ENCODE measurements around the gene PIGN. TPM values are rescaled to one million over a fixed set of nuclear protein-coding genes. Genes with fewer than 3 reads are reported as not detected.
A peak's percentile ranks its signal among the peaks of the same experiment; 100 is the strongest.

The PIGN gene, protein sequence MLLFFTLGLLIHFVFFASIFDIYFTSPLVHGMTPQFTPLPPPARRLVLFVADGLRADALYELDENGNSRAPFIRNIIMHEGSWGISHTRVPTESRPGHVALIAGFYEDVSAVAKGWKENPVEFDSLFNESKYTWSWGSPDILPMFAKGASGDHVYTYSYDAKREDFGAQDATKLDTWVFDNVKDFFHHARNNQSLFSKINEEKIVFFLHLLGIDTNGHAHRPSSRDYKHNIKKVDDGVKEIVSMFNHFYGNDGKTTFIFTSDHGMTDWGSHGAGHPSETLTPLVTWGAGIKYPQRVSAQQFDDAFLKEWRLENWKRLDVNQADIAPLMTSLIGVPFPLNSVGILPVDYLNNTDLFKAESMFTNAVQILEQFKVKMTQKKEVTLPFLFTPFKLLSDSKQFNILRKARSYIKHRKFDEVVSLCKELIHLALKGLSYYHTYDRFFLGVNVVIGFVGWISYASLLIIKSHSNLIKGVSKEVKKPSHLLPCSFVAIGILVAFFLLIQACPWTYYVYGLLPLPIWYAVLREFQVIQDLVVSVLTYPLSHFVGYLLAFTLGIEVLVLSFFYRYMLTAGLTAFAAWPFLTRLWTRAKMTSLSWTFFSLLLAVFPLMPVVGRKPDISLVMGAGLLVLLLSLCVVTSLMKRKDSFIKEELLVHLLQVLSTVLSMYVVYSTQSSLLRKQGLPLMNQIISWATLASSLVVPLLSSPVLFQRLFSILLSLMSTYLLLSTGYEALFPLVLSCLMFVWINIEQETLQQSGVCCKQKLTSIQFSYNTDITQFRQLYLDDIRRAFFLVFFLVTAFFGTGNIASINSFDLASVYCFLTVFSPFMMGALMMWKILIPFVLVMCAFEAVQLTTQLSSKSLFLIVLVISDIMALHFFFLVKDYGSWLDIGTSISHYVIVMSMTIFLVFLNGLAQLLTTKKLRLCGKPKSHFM
- total RNA-seq (2014; rRNA removed; shearing (Covaris generic)), result 32.9 TPM in 2 replicates
- 14.5 and 19.4 TPM in 2 replicates for polyA plus RNA-seq (2015; cell fraction: cytosol; rRNA removed)
- polyA plus RNA-seq (2015; cell fraction: nucleus; rRNA removed), result 13.7 and 18.1 TPM in 2 replicates

DNA sequence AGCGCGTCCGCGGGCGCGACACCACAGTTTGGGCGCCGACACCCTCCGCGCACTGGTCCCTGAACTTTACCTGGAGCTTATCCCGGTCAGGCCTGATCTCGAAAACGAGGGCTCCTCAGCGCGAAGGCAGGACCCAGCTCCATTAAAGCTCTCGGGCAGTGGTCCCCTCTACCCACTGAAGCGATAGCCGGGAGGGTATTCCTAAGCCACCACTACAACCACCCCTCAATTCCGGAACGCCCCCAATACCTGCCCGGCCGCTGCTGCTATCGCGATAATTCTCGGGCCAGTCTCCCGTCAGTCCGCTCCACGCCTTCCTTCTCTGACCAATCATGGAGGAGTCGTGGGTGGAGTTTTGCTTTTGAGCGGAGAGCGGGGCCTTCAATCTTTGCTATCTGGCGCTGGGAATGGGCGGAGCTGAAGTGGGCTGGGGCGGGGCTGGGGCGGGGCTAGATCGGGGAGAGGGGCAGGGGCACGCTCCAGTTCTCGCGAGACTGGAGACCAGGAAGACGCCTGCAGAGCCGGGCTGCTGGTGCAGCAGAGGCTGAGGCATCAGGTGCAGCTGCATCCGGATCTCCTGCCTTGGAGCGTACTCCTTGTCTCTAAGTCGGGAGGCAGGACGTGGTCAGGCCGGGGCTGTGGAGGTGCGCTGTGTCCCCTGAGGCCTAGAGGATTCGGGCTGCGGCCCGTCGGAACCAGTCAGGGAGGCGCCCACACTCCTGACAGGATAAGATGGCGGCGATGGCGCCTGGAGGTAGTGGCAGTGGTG lies at the start of gene PIGN, which contains the start of gene RELCH:
TSS of gene PIGN (minus strand) at position 283 of the 769 bp plus-strand sequence. CDS start 25,703 bp downstream, outside the sequence.
TSS of gene RELCH (plus strand) at position 482 of the 769 bp plus-strand sequence. CDS start at position 733, 251 bp downstream.
- peak; percentile 98 for DNase-seq (ENCODE audit: low read depth, low spot score)
- in situ Hi-C loops (cut with HindIII; ENCODE audit: low pct_unique_long_range_greater_than_20kb, low sequenced_read_pairs), result no loop called here

- no peak for DNase-seq (ENCODE audit: low read depth, low spot score)
- in situ Hi-C loops (cut with HindIII; ENCODE audit: low pct_unique_long_range_greater_than_20kb, low sequenced_read_pairs), result no loop called here
These were observed 49.4 kb upstream of the PIGN start for GRCh38 chr18:62236252-62236651.

GRCh38 chr18:62226047-62226446 lies 39.2 kb upstream of the PIGN start:
- DNase-seq (ENCODE audit: low read depth, low spot score), result no peak
- in situ Hi-C loops (cut with HindIII; ENCODE audit: low pct_unique_long_range_greater_than_20kb, low sequenced_read_pairs), result no loop called here

DNA sequence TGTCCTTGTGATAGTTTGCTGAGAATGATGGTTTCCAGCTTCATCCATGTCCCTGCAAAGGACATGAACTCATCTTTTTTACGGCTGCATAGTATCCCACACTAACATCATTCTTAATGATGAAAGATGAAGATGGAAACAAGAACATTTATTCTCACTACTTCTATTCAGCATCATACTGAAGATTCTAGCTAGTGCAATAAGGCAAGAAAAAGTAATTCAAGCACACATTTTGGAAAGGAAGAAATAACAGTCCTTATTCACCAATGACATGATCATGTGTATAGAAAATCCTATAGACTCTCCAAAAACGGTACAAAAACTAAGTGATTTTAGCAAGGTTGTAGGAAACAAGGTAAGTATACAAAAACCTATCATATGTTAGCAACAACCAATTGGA lies 37.4 kb upstream of the PIGN start:
- DNase-seq (ENCODE audit: low read depth, low spot score), result no peak
- in situ Hi-C loops (cut with HindIII; ENCODE audit: low pct_unique_long_range_greater_than_20kb, low sequenced_read_pairs), result no loop called here

- in situ Hi-C loops (cut with HindIII; ENCODE audit: low pct_unique_long_range_greater_than_20kb, low sequenced_read_pairs), result no loop called here
These were observed 27.9 kb upstream of the PIGN start for GRCh38 chr18:62214790-62215189.

GRCh38 chr18:62211325-62211828 lies 24.5 kb upstream of the PIGN start:
- DNase-seq (ENCODE audit: low read depth, low spot score), result no peak
- in situ Hi-C loops (cut with HindIII; ENCODE audit: low pct_unique_long_range_greater_than_20kb, low sequenced_read_pairs), result no loop called here

More at GRCh38 chr18:62214790-62215189, 27.9 kb upstream of the PIGN start:
- no peak for DNase-seq (ENCODE audit: low read depth, low spot score)

DNA sequence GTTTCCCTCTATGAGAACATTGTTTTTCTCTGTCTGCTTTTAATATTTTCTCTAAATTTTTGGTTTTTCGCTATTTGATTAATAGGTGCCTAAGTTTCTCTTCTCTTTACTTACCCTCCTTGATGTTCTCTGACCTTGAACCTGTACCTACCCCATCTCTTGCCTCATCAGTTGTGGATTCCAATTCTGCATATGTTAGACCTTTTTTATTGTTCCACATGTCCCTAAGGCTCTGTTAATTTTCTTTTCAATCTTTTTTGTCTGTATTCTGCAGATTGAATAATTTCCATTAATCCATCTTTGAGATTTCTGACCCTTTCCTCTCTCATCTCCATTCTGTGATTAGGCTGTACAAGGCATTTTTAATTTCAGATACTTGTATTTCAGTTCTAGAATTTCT lies 23.3 kb upstream of the PIGN start:
- DNase-seq (ENCODE audit: low read depth, low spot score), result no peak
- in situ Hi-C loops (cut with HindIII; ENCODE audit: low pct_unique_long_range_greater_than_20kb, low sequenced_read_pairs), result no loop called here

GRCh38 chr18:62209046-62209445 lies 22.2 kb upstream of the PIGN start:
- in situ Hi-C loops (cut with HindIII; ENCODE audit: low pct_unique_long_range_greater_than_20kb, low sequenced_read_pairs), result no loop called here
- DNase-seq (ENCODE audit: low read depth, low spot score), result no peak

GRCh38 chr18:62206593-62206992 lies 19.7 kb upstream of the PIGN start:
- in situ Hi-C loops (cut with HindIII; ENCODE audit: low pct_unique_long_range_greater_than_20kb, low sequenced_read_pairs), result no loop called here
- DNase-seq (ENCODE audit: low read depth, low spot score), result no peak

DNA sequence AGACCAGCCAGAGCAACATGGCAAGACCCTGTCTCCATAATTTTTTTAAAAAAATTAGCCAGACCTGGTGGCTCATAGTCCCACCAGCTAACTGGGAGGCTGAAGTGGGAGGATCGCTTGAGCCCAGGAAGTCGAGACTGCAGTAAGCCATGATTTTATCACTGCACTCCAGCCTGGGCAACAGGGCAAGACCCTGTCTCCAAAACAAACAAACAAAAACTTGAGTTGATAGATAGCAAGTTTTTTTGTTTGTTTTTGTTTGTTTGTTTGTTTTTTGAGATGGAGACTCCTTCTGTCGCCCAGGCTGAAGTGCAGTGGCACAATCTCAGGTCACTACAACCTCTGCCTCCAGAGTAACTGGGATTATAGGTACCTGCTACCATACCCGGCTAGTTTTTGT lies 19.0 kb upstream of the PIGN start:
- DNase-seq (ENCODE audit: low read depth, low spot score), result no peak
- in situ Hi-C loops (cut with HindIII; ENCODE audit: low pct_unique_long_range_greater_than_20kb, low sequenced_read_pairs), result no loop called here

DNA sequence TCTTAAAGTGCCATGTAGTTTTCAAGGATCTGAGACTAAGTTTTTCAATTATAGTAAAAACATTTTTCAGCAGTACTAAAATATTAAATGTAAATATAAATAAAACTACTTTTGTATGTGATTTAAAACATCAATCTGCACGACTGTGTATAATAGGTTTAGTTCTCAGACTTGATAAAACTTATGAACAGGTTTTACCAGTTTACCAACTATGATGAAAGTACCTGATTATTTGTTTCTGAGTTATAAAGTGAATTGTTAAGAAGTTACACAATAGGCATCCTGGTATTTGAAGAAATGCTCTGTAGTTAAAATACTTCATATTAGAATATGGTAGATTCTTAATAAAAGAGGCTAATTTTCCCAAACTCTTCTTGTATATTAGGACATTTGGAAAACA lies 15.0 kb upstream of the PIGN start:
- in situ Hi-C loops (cut with HindIII; ENCODE audit: low pct_unique_long_range_greater_than_20kb, low sequenced_read_pairs), result no loop called here

DNA sequence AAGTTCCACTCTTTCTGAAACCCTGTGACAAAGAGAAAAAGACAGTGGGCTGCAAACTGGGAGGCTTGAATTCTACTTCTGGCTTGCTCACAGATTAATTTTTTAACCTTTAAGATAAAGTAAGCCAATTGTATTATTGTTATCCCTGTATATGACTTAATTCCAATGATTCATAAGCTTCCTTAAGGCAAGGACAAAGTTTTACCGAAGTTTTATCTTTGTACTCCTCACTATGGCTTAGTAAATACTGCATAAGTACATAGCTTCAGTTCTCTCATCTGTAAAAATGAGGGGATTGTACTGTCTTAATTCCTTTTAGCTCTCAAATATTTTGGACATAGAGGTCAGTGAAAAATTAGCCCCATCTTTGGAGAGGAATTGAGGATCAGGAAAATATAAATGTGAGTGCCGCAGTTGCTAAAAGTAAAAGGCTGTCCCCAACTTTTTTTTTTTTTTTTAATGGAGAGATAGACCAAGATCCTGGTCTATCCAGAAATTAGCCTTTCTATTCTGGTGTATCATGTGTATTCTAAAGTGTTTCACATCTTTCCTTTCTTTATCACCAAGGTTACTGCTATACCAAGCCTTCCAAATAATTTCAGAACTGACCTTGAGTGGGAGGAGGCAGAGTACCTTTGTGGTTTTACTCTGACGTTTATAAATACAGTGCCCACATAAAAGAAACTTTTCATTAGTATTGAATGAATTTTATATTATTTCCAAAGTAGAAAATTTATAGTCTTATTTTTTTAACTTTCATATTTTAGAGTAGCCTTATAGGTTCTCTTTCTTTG lies 13.5 kb upstream of the PIGN start:
- in situ Hi-C loops (cut with HindIII; ENCODE audit: low pct_unique_long_range_greater_than_20kb, low sequenced_read_pairs), result no loop called here
- DNase-seq (ENCODE audit: low read depth, low spot score), result no peak

More for the DNA sequence above, 15.0 kb upstream of the PIGN start:
- no peak for DNase-seq (ENCODE audit: low read depth, low spot score)

DNA sequence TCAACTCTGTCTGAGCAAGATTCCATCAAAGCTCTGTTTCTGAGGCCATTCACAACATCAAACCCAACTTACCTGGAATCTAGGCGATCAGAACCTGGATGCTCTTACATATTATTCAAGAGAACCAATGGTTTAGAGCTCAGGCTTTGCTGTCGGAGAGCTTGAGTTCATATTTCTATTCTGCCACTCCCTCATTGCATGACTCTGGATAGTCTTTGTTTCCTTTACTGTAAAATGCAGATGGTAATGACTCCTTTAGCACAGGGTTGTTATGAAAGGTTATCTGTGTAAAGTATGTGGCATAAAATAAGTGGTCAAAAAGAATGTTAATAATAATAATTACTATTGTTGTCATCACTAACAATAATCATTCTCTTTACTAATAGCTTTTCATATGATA lies 12.8 kb upstream of the PIGN start:
- in situ Hi-C loops (cut with HindIII; ENCODE audit: low pct_unique_long_range_greater_than_20kb, low sequenced_read_pairs), result no loop called here
- no peak for DNase-seq (ENCODE audit: low read depth, low spot score)

DNA sequence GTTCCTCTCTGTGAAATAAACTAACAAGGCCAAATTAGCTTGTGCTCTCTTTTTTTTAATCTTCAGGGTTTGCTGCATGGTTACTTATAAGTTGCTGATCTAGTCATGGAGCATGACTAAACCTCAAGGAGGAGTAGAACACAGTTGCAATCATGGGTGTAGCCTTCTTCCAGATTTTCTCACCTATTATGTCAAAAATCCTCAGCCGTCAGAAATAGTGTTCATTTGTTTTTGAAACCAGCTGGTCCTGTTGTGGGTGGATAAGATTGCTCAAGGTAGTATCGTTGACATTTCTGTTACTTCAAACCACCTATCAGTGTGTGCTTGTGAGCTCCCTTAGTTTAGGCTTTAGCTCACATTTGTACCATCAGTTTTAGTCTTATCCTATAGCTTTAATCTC lies 11.4 kb upstream of the PIGN start:
- in situ Hi-C loops (cut with HindIII; ENCODE audit: low pct_unique_long_range_greater_than_20kb, low sequenced_read_pairs), result no loop called here
- DNase-seq (ENCODE audit: low read depth, low spot score), result no peak

DNA sequence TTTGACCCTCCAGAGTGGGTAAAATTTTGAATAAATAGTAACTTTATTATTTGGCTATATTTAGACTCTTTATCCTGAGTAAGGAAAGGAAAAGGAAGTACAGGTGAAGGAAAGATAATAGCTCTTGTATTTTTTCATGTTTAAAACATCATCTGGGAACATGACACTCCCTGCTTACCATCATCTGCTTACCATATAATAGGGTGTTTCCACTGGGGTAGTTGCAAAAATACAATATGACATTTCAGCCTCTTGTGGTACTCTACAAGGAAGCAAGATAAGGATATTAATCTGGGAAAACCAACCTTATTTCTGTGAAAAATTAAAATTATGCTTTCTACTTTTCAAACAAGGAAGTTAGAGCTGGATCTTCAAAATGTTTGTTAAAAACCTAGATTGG lies 10.1 kb upstream of the PIGN start:
- DNase-seq (ENCODE audit: low read depth, low spot score), result no peak
- in situ Hi-C loops (cut with HindIII; ENCODE audit: low pct_unique_long_range_greater_than_20kb, low sequenced_read_pairs), result no loop called here

GRCh38 chr18:62196079-62196478 lies 9.2 kb upstream of the PIGN start:
- in situ Hi-C loops (cut with HindIII; ENCODE audit: low pct_unique_long_range_greater_than_20kb, low sequenced_read_pairs), result no loop called here
- DNase-seq (ENCODE audit: low read depth, low spot score), result no peak

GRCh38 chr18:62189208-62189607 lies 2.4 kb upstream of the PIGN start:
- no peak for DNase-seq (ENCODE audit: low read depth, low spot score)
- in situ Hi-C loops (cut with HindIII; ENCODE audit: low pct_unique_long_range_greater_than_20kb, low sequenced_read_pairs), result no loop called here

All from SK-MEL-5 (cell line).